ENCODE results near the gene ATIC.

The ATIC gene

GRCh38 chr2:215374642-215375466, 63.0 kb downstream of the ATIC start:
- in situ Hi-C loops (cut with MboI; ENCODE audit: low sequenced_read_pairs) = no loop called here

DNA sequence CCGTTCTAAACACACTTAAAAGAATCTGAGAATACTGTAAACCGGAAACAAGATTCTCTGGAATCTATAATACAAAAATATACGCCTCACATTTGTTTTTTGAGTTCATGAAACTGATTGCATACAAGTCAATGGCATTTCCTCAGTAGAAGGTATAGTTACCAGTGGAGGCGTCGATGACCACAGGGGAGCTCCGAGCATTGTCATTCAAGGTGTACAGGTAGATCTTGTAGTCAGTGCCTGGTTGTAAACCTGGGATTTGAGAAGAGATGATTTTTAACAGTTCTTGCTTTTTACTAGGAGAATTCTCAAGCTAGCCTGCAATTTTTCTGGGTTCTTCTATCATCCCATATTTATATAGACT, 63.6 kb downstream of the ATIC start:
- in situ Hi-C loops (cut with MboI; ENCODE audit: low sequenced_read_pairs) = no loop called here

- in situ Hi-C loops (cut with MboI; ENCODE audit: low sequenced_read_pairs) = no loop called here
These were observed 64.4 kb downstream of the ATIC start for GRCh38 chr2:215376103-215376780.

- in situ Hi-C loops (cut with MboI; ENCODE audit: low sequenced_read_pairs) = no loop called here
These were observed 65.4 kb downstream of the ATIC start for GRCh38 chr2:215377283-215377682.

GRCh38 chr2:215378045-215378444, 66.2 kb downstream of the ATIC start:
- in situ Hi-C loops (cut with MboI; ENCODE audit: low sequenced_read_pairs) = no loop called here

GRCh38 chr2:215379039-215379438, 67.2 kb downstream of the ATIC start:
- in situ Hi-C loops (cut with MboI; ENCODE audit: low sequenced_read_pairs) = no loop called here

DNA sequence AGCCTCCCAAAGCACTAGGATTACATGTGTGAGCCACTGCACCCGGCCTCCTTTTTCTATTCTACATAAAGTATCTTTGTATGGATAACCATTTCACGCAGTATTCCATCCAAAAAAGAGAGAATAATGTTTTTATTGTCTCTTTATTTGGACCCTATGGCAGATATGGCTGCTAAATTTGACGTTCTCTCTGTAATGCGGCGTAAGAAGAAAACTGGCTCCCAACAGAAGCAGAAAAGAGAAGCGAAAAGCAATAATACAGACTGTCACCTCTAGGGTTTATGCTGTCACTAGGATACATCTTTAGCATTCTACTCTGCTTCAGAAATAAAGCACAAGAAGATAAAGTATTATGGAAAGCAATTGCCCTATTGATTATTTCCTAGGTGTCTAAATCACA, 68.1 kb downstream of the ATIC start:
- in situ Hi-C loops (cut with MboI; ENCODE audit: low sequenced_read_pairs) = no loop called here

DNA sequence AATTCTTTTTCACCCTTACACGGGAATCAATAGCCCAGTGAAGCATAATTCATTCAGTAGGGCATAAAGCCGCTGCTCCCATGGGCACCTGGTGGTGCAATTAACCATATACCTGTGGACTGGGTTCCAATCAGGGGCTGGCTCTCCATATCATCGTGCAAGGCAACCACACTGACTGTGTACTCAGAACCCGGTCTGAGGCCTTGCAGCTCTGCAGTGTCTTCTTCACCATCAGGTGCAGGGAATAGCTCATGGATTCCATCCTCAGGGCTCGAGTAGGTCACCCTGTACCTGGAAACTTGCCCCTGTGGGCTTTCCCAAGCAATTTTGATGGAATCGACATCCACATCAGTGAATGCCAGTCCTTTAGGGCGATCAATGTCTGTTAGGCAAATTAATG, 68.8 kb downstream of the ATIC start:
- in situ Hi-C loops (cut with MboI; ENCODE audit: low sequenced_read_pairs) = no loop called here

DNA sequence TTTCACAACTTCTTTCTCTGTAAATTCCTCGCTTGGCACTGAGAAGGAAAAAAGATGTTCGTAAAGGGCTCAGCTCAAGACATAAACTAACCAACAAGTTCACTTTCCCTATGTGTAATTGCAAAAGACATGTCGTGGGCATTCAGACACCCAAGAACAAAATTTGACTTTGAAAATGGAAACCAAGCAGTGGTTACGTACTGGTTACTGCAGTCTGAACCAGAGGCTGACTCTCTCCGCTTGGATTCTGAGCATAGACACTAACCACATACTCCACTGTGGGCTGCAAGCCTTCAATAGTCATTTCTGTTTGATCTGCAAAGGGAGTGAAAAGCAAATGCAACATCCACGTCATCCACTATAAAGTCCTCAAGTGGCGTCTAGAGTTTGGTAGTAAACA, 70.2 kb downstream of the ATIC start:
- in situ Hi-C loops (cut with MboI; ENCODE audit: low sequenced_read_pairs) = no loop called here

- in situ Hi-C loops (cut with MboI; ENCODE audit: low sequenced_read_pairs) = no loop called here
These were observed 70.6 kb downstream of the ATIC start for GRCh38 chr2:215382480-215382879.

GRCh38 chr2:215383652-215384279, 71.9 kb downstream of the ATIC start:
- in situ Hi-C loops (cut with MboI; ENCODE audit: low sequenced_read_pairs) = no loop called here

- in situ Hi-C loops (cut with MboI; ENCODE audit: low sequenced_read_pairs) = no loop called here
These were observed 72.9 kb downstream of the ATIC start for GRCh38 chr2:215384710-215385109.

- in situ Hi-C loops (cut with MboI; ENCODE audit: low sequenced_read_pairs) = no loop called here
These were observed 74.7 kb downstream of the ATIC start for GRCh38 chr2:215386566-215386965.

DNA sequence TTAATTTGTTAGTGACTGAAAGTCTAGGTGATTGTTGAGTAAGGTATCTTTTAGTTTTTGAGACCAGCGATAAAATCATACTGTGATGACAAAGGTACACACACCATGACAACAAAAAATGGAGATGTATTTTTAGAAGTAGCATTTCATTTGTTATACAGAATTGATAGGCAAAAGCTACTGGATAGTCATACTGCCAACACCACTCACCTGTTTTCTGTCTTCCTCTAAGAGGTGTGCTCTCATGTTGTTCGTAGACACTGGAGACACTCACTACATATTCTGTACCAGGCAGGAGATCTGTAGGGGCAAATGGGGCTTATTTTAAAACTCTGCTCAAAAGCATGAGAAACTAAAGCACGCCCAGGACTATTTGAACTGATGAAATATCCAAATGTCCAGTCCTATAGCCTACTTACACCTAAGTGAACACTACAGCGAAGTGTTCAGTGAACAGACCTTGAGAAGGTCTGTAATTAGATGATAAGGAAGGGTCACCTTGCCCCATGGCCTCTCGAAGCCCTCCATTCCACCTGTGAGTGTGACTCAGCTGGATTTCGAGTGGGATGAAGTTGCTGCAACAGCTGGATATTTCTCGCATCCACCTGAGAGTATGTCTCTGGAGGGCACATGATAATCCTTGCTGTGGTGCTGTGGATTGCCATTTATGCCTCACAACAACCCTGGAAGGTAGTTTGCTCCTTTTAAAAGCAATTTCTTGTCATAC, 76.3 kb downstream of the ATIC start:
- in situ Hi-C loops (cut with MboI; ENCODE audit: low sequenced_read_pairs) = no loop called here

- in situ Hi-C loops (cut with MboI; ENCODE audit: low sequenced_read_pairs) = no loop called here
These were observed 78.7 kb downstream of the ATIC start for GRCh38 chr2:215390550-215390913.

GRCh38 chr2:215391531-215391930, 79.7 kb downstream of the ATIC start:
- in situ Hi-C loops (cut with MboI; ENCODE audit: low sequenced_read_pairs) = no loop called here

DNA sequence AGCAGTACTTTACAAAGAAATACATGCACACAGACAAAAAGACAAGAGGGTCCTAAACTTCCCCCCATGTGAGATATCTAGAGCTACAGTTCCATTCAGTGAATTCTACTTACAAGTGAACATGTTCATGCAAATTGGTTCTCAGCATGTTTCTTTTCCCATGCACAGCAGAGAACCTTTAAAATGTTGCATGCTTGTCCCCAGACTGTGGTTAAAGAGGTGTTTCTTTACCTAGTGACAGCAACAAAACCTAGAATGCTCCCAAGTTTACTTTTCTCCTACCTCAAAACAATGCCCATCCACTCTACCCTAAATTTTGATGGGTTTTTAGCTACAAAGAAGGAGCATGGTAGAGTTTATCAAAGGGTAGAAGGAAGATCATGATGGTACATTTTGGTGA, 80.3 kb downstream of the ATIC start:
- in situ Hi-C loops (cut with MboI; ENCODE audit: low sequenced_read_pairs) = no loop called here

DNA sequence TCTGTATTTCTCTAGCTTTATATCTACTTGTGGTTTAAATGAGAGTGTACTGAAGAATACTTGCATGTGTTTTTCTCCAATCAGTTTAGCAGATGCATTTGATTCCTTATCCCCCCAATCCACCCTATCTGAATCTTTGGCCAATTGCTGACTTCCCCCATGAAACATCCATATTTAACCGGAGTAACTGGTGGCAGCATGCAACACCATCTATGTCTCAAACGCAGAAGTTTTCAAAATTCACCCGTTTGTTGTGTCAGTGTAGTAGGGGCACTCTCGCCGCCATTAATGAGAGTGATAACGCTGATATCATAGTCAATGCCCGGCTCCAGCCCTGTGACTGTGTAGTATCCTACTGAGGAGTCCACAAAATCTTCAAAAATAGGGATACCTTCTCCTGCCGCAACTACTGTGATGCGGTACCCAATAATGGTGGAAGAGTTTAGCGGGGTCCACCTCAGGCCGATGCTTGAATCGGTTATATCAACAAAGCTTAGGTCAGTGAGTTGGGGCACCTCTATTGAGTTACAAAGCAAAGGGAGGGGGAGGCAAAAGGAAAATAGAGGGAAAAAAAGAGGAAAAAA, 80.9 kb downstream of the ATIC start:
- in situ Hi-C loops (cut with MboI; ENCODE audit: low sequenced_read_pairs) = no loop called here

DNA sequence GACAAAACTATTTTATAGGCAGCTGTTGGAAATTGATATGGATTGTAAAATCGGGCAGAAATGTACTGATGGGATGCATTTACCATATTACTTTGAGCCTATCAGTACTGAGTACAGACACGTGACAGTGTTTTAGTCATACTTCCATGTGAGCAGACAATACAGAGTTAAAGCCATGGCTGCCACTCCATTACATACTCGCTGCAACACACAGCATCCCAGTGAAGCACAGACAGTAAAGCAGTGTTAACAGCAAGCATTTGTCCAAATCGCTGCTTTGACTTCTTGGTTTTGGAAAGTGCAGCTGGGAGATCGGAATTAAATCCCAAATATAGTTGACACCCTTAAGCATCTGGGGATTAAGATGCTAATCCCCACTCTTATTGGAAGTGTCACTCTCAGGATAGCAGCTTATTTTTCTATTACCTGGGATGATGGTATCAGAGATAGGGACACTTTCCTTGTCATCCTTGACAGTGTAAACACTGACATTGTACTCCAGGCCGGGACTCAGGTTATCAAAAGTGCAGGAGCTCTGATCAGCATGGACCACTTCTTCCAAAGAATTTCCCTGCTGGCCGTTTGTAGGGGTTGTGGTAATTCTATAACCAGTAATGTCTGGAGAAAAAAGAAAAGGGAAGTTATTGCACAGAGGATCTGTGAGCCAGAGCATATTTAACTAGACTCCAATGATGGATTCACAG, 82.4 kb downstream of the ATIC start:
- in situ Hi-C loops (cut with MboI; ENCODE audit: low sequenced_read_pairs) = no loop called here

- in situ Hi-C loops (cut with MboI; ENCODE audit: low sequenced_read_pairs) = no loop called here
These were observed 84.0 kb downstream of the ATIC start for GRCh38 chr2:215395687-215396460.

Measured in hTERT RPE-1 (cell line).